ENCODE measurements around the gene HMG20A. TPM values are rescaled to one million over a fixed set of nuclear protein-coding genes. Genes with fewer than 3 reads are reported as not detected.

HMG20A gene
- total and polyA plus RNA-seq, 2 of the 13 experiments (the other 11 are each of a cell fraction or from before 2014, with no cell fraction given) = 28.0 to 35.2 TPM

- peak overlapping the region; percentile 84; the same call in 1 of the 2 replicates for H3K4me2 ChIP-seq (ENCODE audit: low read depth, low read length)
- no peak overlapping the region for H3K4me3 ChIP-seq (replicated peaks in 1 of 3; ENCODE audit: insufficient read depth in 1 of 3, low read depth in 2 of 3, low read length in 3 of 3)
- no peaks in the 10 kb centered on the region for H3K27me3 ChIP-seq (ENCODE audit: control insufficient read depth in 1 of 2, insufficient read depth in 2 of 2, low read length in 2 of 2)
- FAIRE-seq (no peak), DNase-seq (ENCODE audit: low spot score) (no peak), ATAC-seq (peak; percentile 53)
- WGBS (ENCODE audit: low lambda C conversion rate) = 89% methylated on average over 9 of the region's 12 CpGs
- in situ Hi-C loops (cut with HindIII; ENCODE audit: extremely low pct_ligation_motif_present, low pct_unique_long_range_greater_than_20kb) (no loop called here), intact Hi-C loops (cut with micrococcal nuclease; ENCODE audit: unreplicated experiment) (no loop called here)
- ChIA-PET POLR2A (interaction anchor here (1.0 to 3.8 kb wide), 3 partner anchors 8 to 20 kb away, joined by 4 to 19 read pairs (median 11); no protein-coding TSS in a partner anchor), CTCF (ENCODE audit: low intra/inter-chr PET ratio, low total read pairs) (no interaction called here)
- H3K9ac ChIP-seq (ENCODE audit: insufficient read depth, low read depth, low read length) = 0 out of 2 replicates have a peak overlapping the region, but pooled peaks have one; percentile 44
- H3K9me3 ChIP-seq (ENCODE audit: low read length) = no peaks in the 10 kb centered on the region
- TF ChIP-seq AFF4 (CRISPR knock-in tag; IDR thresholded peaks at IDR 0.05) (no peak), GTF2F1 (IDR thresholded peaks at IDR 0.05; ENCODE audit: low read length) (no peak), ZNF264 (CRISPR knock-in tag; IDR thresholded peaks at IDR 0.05) (no peak), PATZ1 (CRISPR knock-in tag; IDR thresholded peaks at IDR 0.05) (peak; percentile 51), ZFYVE20 (CRISPR knock-in tag; IDR thresholded peaks at IDR 0.05; ENCODE audit: borderline replicate concordance, low read depth) (no peak), PHF20 (CRISPR knock-in tag; IDR thresholded peaks at IDR 0.05) (no peak), ZNF30 (CRISPR knock-in tag; IDR thresholded peaks at IDR 0.05) (0 out of 2 replicates have a peak, but pooled peaks have one; percentile 17)
- no peaks in the 10 kb centered on the region for H3K36me3 ChIP-seq (replicated peaks in 1 of 2; ENCODE audit: control insufficient read depth in 1 of 2, insufficient read depth in 2 of 2, low read length in 2 of 2)
- H3K4me1 ChIP-seq (ENCODE audit: insufficient read depth, low read length) = peaks cover 65% of the 10 kb centered on the region
- no peaks in the 10 kb centered on the region for H4K20me1 ChIP-seq (ENCODE audit: insufficient read depth, low read length)
- peak overlapping the region; percentile 5 for H3K27ac ChIP-seq (ENCODE audit: extremely low read length, insufficient read depth, low read length)
- H2AFZ ChIP-seq (ENCODE audit: low read length) = no peak overlapping the region
- no TSS peak for BruUV-seq (replicated peaks)
- no peaks in the 10 kb centered on the region for H3K79me2 ChIP-seq (ENCODE audit: insufficient read depth, low read length)
These were observed 107.7 kb downstream of the HMG20A start for GRCh38 chr15:77528290-77528967.

All from HepG2 (cell line).